LoVo (cell line): Measurements from ENCODE around the gene DYSF.

Experiments
- DNase-seq: peaks from one replicate; pipeline ENCODE4 v3.0.0-alpha.2; 2016; ENCODE audit warnings: low spot score

DYSF gene

DNA sequence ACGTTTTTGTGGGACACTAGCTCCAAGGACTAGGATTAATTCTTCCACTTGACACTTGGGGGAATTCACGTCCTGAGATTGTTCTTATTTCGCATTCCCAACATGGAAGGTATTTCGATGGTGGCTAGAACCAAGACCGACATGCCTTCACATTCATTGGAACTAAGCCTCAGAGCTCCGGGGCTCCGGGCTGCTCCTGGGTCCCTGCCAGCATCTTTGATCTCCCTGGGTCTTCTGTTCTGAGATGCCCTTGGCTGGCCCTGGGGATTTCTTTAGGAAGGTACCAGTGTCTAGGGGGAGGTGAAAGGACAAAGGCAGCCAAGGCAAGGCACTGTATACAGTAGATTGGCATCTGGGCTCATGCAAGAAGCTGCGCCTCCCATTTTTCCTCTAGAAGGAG, 76.8 kb downstream of the DYSF start:
- DNase-seq: no peak

DNA sequence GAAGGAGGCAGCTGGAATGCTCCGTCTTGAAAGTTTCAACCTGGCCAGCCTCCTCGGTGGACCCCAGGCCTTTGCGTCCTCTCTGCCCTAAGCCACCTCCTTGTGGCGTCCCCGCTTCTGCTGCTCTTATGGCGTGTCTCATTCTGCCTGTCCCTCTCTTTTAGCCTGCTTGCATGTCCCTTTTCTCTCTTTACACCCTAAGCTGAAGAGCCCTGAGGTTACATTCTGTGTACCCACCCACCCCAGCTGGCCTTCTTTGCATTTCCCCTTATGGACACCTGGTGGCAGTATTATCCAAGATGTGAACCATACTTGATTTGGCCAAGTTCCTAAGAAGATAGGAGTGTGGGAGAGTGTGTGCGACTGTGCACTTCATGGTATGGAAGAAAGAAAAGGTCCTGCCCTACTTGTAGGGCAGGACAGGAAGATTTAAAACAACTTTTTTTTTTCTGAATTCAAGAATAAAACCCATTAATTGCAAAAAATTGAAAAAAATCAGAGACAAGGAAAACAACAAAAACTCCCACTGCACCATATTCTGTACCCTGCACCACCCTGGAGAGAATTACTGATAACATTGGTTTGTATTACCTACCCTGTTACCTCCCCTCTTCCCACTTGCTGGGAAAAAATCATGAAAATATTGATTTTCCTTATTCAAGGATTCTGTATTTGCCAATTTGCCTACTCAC, 77.4 kb downstream of the DYSF start:
- DNase-seq: peak; percentile 40

DNA sequence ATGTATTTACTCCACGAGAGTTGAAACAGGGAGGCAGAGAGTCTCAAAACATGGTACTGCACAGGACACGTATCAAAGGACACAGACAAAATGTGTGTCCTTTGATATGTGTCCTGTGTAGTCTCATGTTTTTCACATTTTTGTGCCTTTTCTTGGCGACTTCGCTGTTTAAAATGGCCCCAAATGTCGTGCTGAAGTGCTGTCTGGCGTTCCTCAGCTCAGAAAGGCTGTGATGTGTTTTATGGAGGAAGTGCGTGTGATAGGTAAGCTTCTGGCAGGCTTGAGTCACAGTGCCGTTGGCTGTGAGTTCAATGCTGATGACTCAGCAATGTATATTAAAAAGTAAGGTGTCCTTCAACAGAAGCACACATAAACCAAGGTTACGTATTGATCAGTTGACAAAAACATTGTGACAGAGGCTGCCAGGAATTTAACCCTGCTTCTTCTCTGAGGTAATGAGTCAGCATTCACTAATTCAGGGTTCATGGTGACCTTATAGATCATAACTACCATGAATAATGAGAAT, 78.2 kb downstream of the DYSF start:
- DNase-seq: peak; percentile 36

DNA sequence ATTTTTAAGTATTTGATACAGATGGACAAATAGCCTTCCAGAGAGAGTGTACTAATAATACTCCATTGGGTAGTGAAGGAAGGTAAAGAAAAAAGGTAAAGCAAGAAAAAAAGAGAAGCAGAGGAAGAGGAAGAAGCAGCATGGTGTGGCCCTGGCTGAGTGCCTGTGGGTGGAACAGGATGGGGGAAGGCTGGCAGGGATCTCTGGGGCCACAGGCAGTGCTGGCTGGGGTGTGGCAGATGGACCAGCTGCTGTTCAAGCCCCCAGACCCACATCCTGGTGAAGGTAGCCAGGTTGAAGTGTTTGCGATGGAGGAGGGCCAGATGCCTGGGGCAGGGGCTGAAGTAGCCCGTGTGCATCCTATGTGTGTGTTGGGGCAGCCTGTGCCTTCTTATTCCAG, 79.0 kb downstream of the DYSF start:
- no peak for DNase-seq

DNA sequence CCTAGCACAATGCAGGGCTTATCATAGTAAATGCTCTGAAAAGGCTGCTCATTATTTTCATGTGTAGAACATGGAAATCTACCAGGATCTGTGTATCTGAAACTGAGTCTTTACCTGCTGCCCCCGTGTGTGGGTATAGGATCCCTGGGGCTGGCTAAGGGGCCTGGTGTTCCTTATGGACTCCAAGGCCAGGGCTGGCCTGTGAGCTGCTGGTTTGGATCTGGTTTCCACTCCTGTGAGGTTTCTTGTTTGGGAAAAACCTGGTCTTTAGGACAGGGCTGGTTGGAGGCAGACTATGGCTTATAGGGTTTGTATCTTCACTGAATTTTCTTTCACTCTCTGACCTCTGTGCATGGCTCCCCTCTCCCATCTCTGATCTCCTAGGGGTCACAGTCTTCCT, 80.8 kb downstream of the DYSF start:
- no peak for DNase-seq

DNA sequence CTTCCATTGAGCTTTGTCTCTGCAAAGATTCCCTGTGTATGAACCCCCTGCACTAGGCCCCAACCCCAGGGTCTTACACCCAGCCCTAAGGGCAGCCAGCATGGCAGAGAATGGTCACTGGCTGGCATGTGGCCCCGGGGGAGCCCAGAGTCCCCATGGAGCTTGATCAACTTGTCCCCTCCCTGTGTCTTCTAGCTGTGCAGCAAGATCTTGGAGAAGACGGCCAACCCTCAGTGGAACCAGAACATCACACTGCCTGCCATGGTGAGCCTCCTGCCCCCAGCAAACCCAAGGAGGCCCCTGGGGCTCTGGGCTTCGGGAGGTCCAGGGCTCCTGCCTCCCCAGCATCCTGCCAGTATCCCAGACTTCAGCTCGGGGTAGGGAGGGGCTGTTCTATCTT, 81.5 kb downstream of the DYSF start:
- no peak for DNase-seq

DNA sequence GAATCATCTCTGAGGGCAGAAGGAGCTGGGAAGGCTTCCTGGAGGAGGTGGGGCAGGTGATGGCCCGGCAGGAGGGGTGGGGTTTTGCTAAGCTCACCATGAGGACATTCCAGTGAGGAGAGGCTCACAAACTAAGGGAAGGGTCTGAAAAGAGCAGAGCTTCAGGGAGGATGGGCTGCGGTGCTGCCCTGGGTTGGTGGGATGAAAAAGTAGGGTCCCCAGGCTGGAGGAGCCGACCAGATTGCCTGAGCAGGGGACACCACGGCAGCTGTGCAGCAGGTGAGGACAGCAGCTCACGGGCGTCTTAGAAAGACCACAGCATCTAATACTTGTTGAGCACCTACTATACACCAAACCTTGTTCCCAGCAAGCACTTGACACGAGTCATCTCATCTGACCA, 82.2 kb downstream of the DYSF start:
- DNase-seq: no peak

DNA sequence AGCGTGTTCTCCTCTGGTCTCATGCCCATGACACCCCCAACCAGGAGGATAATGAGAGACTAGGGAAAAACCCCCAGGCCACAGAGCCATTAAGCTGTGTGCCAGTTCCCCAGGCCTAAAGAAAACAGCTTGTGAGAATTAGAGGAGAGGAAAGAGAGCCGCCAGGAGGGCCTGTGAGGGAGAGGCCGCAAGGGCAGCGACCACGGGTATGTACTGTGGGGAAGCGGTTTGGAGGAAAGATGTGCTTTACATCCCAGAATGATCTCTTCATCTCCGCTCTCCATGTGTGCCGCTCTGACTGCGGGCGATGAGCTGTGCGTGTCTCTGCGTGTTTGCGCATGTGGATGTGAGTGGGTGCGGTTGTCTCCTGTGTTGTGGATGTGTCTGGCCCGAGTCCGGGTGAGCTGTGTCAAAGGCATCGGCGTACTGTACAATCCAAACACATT, 82.9 kb downstream of the DYSF start:
- no peak for DNase-seq

DNA sequence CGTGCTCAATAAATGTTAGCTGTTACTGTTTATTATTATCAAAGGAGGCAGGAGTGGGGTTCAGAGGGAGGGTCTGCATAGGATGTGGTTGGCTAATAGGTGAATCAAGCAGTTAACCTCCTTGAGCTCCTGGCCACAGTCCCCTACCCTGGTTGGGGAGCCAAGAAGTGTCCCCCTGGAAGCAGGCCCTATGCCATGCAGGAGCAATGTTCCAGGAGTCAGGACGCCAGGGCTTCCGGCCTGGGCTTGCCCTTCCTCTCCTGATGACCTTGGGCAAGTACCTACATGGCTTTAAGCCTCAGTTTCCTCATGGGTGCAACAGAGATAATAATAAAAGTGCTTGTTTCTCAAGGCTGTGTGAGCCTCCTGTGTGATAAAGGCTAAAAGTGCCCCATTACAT, 84.9 kb downstream of the DYSF start:
- DNase-seq: no peak

DNA sequence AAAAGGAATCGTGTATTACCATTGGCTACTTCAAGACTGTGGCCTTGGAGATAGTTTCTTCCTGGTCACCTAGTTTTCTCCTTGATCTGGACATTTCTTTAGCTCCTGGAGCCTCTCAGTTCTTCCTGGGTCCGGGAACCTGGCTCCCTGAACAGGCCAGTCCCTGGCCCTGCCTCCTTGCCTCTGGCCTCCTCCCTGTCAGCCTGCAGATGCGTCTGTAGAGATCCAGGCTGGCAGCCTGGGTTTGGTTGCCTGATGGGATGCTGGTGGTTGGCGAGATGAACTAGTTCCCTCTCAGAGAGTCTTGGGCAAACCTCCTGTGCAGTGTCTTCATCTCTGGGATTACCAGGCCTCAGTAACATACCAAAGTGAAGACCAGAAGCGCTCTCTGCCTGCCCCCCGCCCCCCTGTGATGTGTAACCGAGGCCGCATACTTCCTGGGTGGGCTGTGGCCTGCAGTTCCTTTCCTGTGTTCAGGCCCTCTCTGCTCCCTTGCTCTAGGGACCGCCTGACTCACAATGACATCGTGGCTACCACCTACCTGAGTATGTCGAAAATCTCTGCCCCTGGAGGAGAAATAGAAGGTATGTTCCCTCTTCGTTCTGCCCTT, 85.4 kb downstream of the DYSF start:
- no peak for DNase-seq

DNA sequence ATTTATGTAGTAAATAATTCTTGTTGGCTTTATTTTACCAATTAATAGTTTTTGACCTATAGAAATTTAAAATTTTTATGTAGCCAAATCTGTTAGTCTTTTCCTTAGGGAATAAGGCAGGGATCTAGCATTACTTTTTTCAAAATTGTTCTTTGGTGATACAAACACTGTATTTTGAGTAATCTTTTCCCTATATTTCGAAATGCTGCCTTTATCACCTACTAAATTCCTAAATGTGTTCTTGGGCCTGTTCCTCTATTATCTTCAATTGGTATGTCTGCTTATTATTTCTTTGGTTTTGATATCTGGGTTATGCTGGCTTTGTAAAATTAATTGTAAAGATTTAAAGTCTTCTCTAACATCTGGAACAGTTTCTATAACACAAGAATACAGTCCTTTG, 87.5 kb downstream of the DYSF start:
- no peak for DNase-seq

DNA sequence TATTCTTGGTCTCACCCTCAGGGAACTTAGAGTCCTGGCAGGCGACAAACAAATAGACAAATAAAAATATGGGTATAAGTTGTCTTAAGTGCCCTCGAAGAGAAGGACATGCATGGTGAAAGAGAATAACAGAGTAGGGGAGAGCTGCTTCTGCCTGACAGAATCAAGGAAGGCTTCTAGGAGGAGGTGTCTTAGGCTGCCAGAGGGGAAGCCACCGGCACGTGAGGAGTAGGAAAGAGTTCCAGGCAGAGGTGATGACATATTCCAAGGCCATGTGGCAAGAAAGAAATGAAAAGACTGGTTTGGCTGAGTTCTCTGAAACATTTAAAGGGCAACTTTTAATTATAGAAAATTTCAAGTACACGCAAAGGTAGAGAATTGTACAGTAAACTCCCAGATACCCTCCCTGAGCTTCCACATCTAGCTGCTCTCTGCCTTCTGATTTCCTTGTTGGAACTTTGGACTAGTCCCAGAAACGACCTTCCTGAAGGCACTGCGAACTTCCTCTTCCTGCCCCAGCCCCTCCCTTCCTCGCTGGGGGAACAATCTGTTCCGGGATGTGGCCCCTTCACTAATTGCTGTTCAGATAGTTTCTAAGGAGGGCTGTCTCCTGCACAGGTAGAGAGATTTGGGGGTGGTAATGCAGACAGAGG, 91.7 kb downstream of the DYSF start:
- peak; percentile 32 for DNase-seq

DNA sequence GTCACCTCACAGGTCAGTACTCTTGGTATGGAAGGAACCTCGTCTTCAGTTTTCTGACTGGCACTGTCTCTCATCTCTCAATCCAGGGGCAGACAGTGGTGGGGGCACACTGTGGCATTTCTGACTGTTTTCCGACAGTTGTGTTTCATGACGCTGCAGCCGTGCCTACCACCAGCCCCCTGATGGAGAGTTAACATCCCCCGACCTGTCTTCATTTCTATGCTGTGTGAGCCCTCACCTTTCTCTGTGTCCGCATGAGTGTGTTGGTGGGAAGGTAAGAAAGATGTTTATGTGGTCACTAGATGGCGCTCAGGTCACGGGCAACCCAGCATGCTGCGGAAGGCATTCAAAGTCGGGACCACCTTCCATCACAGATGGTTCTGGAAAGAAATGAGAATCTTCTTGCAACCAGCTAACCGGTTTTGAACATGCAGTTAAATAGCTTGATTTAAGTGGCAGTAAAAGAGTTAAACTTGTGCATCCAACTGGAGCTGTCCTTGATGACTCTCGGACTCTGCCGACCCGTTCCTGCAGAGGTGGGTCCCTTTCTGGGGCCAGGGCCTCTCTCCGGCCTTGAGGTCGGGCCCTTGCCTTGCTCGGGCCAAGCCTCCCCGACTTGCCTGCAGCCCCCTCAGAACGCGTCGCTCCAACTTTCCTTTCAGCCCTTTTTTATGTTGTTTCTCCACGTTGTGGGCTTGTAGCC, 92.4 kb downstream of the DYSF start:
- peak; percentile 68 for DNase-seq

DNA sequence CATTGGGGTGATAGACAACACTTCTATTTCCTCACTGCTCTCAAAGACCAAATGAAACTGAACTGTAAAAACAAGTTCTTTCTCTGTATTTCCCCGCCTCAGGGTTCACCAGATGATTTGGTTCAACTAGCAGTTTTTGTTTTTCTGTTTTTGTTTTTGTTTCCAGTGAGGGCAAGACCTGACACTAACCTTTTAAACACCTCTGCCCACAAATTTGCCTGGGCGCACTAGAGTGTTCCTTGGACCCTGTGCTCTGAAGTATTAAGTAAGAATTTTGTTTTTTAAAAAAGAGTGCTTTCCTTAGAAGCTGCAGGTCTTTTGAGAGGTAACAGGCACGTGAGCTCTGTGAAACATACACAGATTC, 92.9 kb downstream of the DYSF start:
- no peak for DNase-seq

DNA sequence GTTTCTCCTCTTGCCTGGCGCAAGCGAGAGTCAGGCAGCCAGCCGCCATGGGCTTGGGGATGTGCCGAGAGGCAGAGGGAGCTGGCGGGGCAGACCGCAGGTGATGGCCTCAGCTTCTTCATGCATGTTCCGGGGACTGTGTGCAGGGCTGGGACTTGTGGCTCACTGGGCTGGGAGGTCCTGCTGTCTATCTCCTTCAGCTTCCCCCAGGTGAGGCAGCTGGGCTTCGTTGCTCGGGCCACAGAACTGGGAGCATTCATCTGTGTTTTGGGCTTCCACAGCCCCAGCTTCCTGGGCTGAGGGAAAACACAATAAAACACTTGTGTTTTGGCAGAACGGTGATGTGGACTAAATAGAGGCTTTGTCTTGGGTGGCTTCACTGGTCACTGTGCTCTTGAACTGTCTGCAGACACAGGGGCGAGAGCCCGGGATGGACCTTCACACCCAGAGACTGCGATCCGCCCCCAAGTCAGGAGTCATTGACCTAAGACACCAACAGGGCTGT, 93.5 kb downstream of the DYSF start:
- no peak for DNase-seq

DNA sequence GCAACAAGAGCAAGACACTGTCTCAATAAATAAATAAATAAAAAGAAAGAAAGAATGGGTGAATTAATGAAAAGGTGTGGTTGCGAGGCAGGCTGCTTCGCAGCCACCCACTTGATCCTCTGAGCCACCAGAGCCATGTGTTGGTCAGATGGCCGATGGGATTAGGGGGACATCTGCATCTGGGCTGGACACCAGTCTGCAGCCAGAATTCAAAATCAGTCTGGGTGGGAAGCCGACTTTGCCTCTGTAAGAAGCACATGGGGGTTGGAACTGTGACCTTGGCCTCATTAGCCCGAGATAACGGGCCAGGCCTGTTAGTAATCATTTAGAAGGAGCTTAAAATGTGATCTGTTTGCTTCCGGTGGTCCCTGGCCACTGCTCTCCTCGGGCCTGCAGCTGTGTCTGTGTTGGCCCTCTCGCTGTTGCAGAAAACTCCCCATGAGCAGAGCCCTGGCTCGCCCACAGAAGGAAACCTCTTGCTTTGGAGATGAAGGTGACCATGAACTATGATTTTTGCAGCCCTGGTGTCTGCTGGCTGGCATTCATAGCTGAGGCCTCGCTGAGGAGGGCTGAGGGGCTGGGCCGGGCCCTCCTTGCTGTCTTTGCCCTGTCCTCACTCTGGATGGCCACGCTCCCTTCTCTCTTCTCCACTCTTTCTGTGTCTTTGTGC, 94.4 kb downstream of the DYSF start:
- DNase-seq: no peak

DNA sequence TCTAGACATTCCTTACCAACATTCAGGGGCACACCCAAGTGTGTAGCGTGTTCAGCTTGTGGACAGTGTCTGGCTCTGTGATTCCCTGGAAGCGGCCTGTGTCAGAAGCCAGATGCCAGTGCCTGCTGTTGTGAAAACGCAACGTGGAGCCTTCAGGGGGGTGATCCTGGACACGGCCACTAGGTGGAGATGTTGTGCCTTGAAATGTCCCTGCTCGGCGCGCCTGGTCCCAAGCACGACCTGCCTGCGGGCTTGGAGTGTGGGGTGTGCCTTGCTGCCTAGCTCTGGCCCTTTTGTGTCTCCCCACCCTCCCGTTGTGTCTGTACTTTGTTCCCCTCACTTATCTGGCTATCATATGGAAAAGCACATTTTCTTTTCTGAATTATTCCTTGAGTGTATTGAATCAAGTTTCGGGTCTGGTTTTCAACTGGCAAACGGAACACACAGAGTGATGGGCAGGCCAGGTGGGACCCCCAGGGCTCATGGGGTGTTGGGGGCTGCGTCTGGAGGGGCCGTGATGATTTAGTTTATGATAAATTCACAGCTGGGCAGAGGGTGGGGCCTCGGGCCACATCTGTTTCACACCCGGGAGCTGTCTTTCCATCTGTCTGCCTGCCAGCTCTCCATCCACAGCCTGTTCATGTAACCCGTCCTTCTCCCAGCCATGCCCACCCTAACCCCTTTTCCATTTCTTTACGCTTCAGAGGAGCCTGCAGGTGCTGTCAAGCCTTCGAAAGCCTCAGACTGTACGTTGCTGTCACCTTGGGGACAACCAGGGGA, 95.5 kb downstream of the DYSF start:
- DNase-seq: peak; percentile 48

DNA sequence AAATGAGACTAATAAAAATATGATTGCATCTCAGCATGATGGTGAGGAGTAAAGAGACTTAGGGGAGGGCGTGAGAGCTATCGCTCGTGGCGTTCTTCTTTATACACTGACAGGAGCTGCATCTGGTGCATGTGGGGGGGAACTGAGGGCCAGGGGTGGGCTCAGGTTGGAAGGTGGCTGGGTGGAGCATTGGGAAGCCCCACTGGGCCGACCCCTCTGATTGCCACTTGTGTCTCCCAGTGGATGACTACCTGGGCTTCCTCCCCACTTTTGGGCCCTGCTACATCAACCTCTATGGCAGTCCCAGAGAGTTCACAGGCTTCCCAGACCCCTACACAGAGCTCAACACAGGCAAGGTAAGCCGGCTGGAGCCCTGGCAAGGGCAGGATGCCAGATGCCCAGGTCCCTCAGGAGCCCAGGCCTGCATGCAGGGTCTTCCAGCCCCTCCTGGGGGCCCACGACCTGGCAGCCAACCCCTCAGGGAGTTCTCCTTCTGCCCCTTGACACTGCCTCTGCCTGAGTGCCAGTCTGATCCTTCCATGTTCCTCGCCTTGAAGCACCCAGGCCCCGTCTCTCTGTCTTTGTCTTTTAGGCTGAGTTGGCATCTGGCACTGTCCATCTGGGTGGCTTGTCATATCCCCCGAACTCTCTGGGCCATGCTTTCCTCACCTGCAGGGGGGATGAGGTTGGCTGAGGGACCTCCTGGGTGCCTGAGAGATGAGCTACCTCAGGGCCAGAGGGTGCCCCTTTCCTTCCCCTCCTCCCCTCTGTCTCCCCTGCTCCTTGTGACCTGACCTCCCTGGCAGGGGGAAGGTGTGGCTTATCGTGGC, 97.7 kb downstream of the DYSF start:
- DNase-seq: no peak

DNA sequence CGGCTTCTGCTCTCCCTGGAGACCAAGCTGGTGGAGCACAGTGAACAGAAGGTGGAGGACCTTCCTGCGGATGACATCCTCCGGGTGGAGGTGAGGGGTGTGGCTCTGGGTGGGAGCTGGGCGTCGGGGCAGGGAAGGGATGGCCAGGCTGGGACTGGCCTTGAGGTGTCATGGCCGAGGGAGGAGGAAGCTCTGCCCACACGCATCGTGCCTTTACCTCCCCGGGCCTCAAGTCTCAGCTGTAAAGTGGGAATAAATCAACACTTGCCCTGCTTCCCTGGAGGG, 98.2 kb downstream of the DYSF start:
- DNase-seq: no peak

DNA sequence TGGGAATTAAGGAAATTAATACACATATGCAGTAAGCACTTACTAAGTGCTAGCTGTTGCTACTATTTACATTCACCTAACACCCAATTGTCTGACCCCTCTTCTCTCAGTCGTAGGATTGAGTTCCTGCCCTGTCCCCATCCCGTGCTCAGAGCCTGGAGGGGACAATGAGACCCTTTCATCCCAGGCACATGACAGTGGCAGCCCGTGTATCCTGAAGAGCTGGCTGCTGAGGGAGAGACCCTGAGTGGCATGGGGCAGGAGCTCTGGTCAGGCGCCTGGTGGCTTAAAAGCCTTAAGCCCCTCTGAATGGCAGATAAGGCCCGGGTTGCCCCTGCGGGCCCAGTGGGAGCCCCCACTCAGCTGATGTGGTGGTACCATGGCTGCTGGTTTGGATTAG, 99.0 kb downstream of the DYSF start:
- no peak for DNase-seq

DNA sequence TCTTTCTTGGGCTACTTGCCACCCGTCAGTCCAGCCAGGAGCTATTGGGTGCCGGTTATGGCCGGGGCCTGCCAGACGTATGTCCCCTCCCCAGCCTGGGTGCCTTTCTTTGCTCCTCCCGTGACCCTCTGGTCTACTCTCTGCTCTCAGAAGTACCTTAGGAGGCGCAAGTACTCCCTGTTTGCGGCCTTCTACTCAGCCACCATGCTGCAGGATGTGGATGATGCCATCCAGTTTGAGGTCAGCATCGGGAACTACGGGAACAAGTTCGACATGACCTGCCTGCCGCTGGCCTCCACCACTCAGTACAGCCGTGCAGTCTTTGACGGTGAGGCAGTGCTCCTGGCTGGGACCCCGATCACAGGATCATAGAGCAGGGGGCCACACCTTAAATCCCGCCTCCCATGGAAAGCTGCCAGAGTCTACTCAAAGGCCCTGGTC, 99.5 kb downstream of the DYSF start:
- DNase-seq: no peak
